T follicular helper cell (primary cell): ENCODE measurements around the gene BANK1.

Experiments
- DNase-seq: peaks from one replicate; pipeline ENCODE4 v3.0.0-alpha.2; 2020; ENCODE audit warnings: low read depth
- total RNA-seq, 2 experiments: gene quantifications; one replicate each; lab custom pipeline; 2026; lab: John Stamatoyannopoulos, UW

BANK1 gene
- total RNA-seq: 0 to 0.12 reads per million in 2 experiments

- no peak for DNase-seq
These were observed at the start of gene BANK1 for GRCh38 chr4:101790521-101791181. Gene BANK1, plus strand, starts transcription at chr4:101790730. Its CDS starts 151 bp downstream, at chr4:101790881.

GRCh38 chr4:101753721-101754120 is 36.8 kb upstream of the BANK1 start:
- DNase-seq: no peak

- DNase-seq: no peak
These were observed 34.3 kb upstream of the BANK1 start for GRCh38 chr4:101756181-101756580.

GRCh38 chr4:101761405-101761804 is 29.1 kb upstream of the BANK1 start:
- no peak for DNase-seq

GRCh38 chr4:101762025-101762424 is 28.5 kb upstream of the BANK1 start:
- no peak for DNase-seq

- DNase-seq: no peak
These were observed 28.0 kb upstream of the BANK1 start for GRCh38 chr4:101762534-101762933.

- no peak for DNase-seq
These were observed 27.0 kb upstream of the BANK1 start for GRCh38 chr4:101763576-101763975.

GRCh38 chr4:101774807-101775206 is 15.7 kb upstream of the BANK1 start:
- DNase-seq: no peak

- DNase-seq: no peak
These were observed 13.1 kb upstream of the BANK1 start for GRCh38 chr4:101777431-101777830.

- DNase-seq: no peak
These were observed 10.2 kb upstream of the BANK1 start for GRCh38 chr4:101780284-101780683.

GRCh38 chr4:101782546-101782945 is 8.0 kb upstream of the BANK1 start:
- DNase-seq: no peak

GRCh38 chr4:101784957-101785356 is 5.6 kb upstream of the BANK1 start:
- DNase-seq: no peak

GRCh38 chr4:101785486-101785885 is 5.0 kb upstream of the BANK1 start:
- DNase-seq: no peak

GRCh38 chr4:101787701-101788316 is 2.7 kb upstream of the BANK1 start:
- DNase-seq: no peak

GRCh38 chr4:101791182-101791558 is 640 bp downstream of the BANK1 start:
- DNase-seq: no peak

- DNase-seq: no peak
These were observed 1.6 kb downstream of the BANK1 start for GRCh38 chr4:101792056-101792590.

- no peak for DNase-seq
These were observed 2.9 kb downstream of the BANK1 start for GRCh38 chr4:101793397-101793796.

- no peak for DNase-seq
These were observed 4.3 kb downstream of the BANK1 start for GRCh38 chr4:101794806-101795205.

- no peak for DNase-seq
These were observed 5.2 kb downstream of the BANK1 start for GRCh38 chr4:101795704-101796103.

- DNase-seq: no peak
These were observed 11.4 kb downstream of the BANK1 start for GRCh38 chr4:101801958-101802357.

- no peak for DNase-seq
These were observed 16.4 kb downstream of the BANK1 start for GRCh38 chr4:101806914-101807313.

- DNase-seq: no peak
These were observed 16.8 kb downstream of the BANK1 start for GRCh38 chr4:101807351-101807750.

- DNase-seq: no peak
These were observed 23.1 kb downstream of the BANK1 start for GRCh38 chr4:101813604-101814003.

- no peak for DNase-seq
These were observed 27.8 kb downstream of the BANK1 start for GRCh38 chr4:101818362-101818761.
